ENCODE results near the gene SNCAIP. TPM values are rescaled to one million over a fixed set of nuclear protein-coding genes. Genes with fewer than 3 reads are reported as not detected.
A peak's percentile ranks its signal among the peaks of the same experiment; 100 is the strongest.

SNCAIP gene
- total and polyA plus RNA-seq, 9 donors, result 5.3 to 13.2 (median 8.9) TPM

- Histone ChIP-seq H3K4me3 (ENCODE audit: low read length) (no peak overlapping the region), H3K36me3 (ENCODE audit: control insufficient read depth, insufficient read depth, low read length) (no peaks in the 10 kb centered on the region), H3K9me3 (replicated peaks; ENCODE audit: control insufficient read depth, low read depth, low read length) (no peaks in the 10 kb centered on the region), H3K4me1 (ENCODE audit: control insufficient read depth, insufficient read depth, low read length) (peaks cover 8% of the 10 kb centered on the region), H3K27me3 (ENCODE audit: control insufficient read depth, insufficient read depth, low read length) (no peaks in the 10 kb centered on the region), H3K27ac (ENCODE audit: low read length) (no peak overlapping the region)
- no CpG with 5 or more reads among the region's 1 CpG for WGBS (ENCODE audit: insufficient coverage)
- no peak for DNase-seq
Measured at GRCh38 chr5:122404653-122405362, 92.8 kb downstream of the SNCAIP start.

DNA sequence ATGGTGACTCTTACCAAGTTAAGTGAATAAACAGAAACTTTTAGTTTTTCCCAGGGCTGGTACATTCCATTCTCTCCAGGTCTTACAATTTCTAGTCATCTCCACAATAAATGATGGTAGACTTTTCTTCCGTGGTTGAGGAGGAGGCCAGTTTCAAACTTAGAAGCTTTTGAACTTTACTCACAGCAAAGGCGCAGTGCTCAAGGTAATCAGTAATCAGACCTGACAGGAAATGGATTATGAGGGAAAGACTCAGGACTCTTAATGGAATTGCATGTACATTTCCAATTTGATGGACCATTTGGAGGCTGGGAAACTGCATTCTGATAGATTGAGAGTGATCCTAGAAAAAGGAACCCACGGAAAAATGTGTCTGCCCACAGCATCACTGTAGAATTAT, 93.7 kb downstream of the SNCAIP start:
- no peaks in the 10 kb centered on the region for H3K9me3 ChIP-seq (replicated peaks; ENCODE audit: control insufficient read depth, low read depth, low read length)
- H3K36me3 ChIP-seq (ENCODE audit: control insufficient read depth, insufficient read depth, low read length), result no peaks in the 10 kb centered on the region
- 100% methylated on average over 2 of the region's 3 CpGs for WGBS (ENCODE audit: insufficient coverage)

GRCh38 chr5:122406181-122406580, 94.1 kb downstream of the SNCAIP start:
- Histone ChIP-seq H3K27me3 (ENCODE audit: control insufficient read depth, insufficient read depth, low read length) (no peaks in the 10 kb centered on the region), H3K36me3 (ENCODE audit: control insufficient read depth, insufficient read depth, low read length) (no peaks in the 10 kb centered on the region), H3K27ac (ENCODE audit: low read length) (no peak overlapping the region), H3K4me3 (ENCODE audit: low read length) (no peak overlapping the region), H3K4me1 (ENCODE audit: control insufficient read depth, insufficient read depth, low read length) (peaks cover 3% of the 10 kb centered on the region), H3K9me3 (replicated peaks; ENCODE audit: control insufficient read depth, low read depth, low read length) (no peaks in the 10 kb centered on the region)
- 100% methylated on average over 2 of the region's 5 CpGs for WGBS (ENCODE audit: insufficient coverage)
- DNase-seq, result no peak

More for the DNA sequence above, 93.7 kb downstream of the SNCAIP start:
- Histone ChIP-seq H3K27ac (ENCODE audit: low read length) (no peak overlapping the region), H3K27me3 (ENCODE audit: control insufficient read depth, insufficient read depth, low read length) (no peaks in the 10 kb centered on the region), H3K4me3 (ENCODE audit: low read length) (no peak overlapping the region), H3K4me1 (ENCODE audit: control insufficient read depth, insufficient read depth, low read length) (peaks cover 6% of the 10 kb centered on the region)
- no peak for DNase-seq

DNA sequence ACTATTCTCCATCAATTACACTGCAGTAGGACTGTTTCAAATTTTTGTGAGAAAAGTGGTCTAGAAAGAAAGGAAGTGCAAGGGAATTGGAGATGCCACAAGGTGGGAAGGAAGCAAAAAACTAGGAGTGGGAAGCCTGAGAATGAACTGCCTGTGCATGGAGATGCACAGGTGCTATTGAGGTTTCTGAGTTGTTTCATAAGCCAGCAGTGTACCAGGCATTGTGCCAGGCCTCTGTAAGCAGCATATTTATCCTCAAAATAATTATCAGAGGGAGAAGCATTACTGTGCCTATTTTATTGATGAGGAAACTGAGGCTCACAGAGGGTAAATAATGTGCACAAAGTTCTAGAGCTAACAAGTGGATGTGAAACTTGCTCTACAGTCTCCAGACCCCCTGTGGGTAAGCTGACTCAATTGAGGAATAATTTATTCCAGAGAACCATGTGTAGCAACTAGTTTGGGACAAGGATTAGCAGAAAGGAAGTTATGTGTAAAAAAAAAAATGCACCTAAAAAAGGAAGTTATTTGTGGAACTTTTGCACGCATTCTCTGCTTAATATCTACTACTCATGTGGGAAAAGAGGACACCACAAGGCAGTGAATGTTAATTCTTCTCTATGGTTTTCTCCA, 96.7 kb downstream of the SNCAIP start:
- H3K36me3 ChIP-seq (ENCODE audit: control insufficient read depth, insufficient read depth, low read length), result no peaks in the 10 kb centered on the region
- peaks cover 3% of the 10 kb centered on the region for H3K4me1 ChIP-seq (ENCODE audit: control insufficient read depth, insufficient read depth, low read length)
- WGBS (ENCODE audit: insufficient coverage), result no CpG with 5 or more reads among the region's 1 CpG
- no peak overlapping the region for H3K27ac ChIP-seq (ENCODE audit: low read length)
- no peak overlapping the region for H3K4me3 ChIP-seq (ENCODE audit: low read length)
- no peaks in the 10 kb centered on the region for H3K9me3 ChIP-seq (replicated peaks; ENCODE audit: control insufficient read depth, low read depth, low read length)
- no peak for DNase-seq
- no peaks in the 10 kb centered on the region for H3K27me3 ChIP-seq (ENCODE audit: control insufficient read depth, insufficient read depth, low read length)

- no peak for DNase-seq
- no peaks in the 10 kb centered on the region for H3K9me3 ChIP-seq (replicated peaks; ENCODE audit: control insufficient read depth, low read depth, low read length)
- H3K36me3 ChIP-seq (ENCODE audit: control insufficient read depth, insufficient read depth, low read length), result no peaks in the 10 kb centered on the region
- H3K4me3 ChIP-seq (ENCODE audit: low read length), result no peak overlapping the region
- H3K27ac ChIP-seq (ENCODE audit: low read length), result no peak overlapping the region
- peaks cover 5% of the 10 kb centered on the region for H3K4me1 ChIP-seq (ENCODE audit: control insufficient read depth, insufficient read depth, low read length)
- H3K27me3 ChIP-seq (ENCODE audit: control insufficient read depth, insufficient read depth, low read length), result no peaks in the 10 kb centered on the region
Measured at GRCh38 chr5:122412966-122413365, 100.9 kb downstream of the SNCAIP start.

DNA sequence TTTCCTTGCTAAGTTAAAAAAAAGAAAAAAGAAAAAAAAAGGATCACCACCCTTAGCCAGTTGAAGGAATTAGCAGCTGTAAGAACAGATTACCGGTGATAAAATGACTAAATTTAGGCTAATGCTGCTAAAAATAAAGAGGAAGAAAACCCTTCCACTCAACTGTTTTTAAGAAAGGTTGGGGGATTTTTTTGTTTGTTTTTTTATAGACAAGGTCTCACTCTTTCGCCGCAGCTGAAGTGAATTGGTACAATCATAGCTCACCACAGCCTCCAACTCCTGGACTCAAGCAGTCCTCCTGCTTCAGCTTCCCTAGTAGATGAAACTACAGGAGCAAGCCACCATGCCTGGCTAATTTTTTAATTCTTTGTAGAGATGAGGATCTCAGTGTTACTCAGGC, 101.7 kb downstream of the SNCAIP start:
- Histone ChIP-seq H3K9me3 (replicated peaks; ENCODE audit: control insufficient read depth, low read depth, low read length) (no peaks in the 10 kb centered on the region), H3K4me1 (ENCODE audit: control insufficient read depth, insufficient read depth, low read length) (peaks cover 2% of the 10 kb centered on the region), H3K27ac (ENCODE audit: low read length) (no peak overlapping the region), H3K27me3 (ENCODE audit: control insufficient read depth, insufficient read depth, low read length) (no peaks in the 10 kb centered on the region), H3K4me3 (ENCODE audit: low read length) (no peak overlapping the region), H3K36me3 (ENCODE audit: control insufficient read depth, insufficient read depth, low read length) (no peaks in the 10 kb centered on the region)
- no CpG with 5 or more reads among the region's 3 CpGs for WGBS (ENCODE audit: insufficient coverage)
- no peak for DNase-seq

GRCh38 chr5:122415030-122415800, 103.2 kb downstream of the SNCAIP start:
- H3K9me3 ChIP-seq (replicated peaks; ENCODE audit: control insufficient read depth, low read depth, low read length), result no peaks in the 10 kb centered on the region
- H3K4me1 ChIP-seq (ENCODE audit: control insufficient read depth, insufficient read depth, low read length), result peaks cover 5% of the 10 kb centered on the region
- no peak overlapping the region for H3K4me3 ChIP-seq (ENCODE audit: low read length)
- no peak overlapping the region for H3K27ac ChIP-seq (ENCODE audit: low read length)
- H3K36me3 ChIP-seq (ENCODE audit: control insufficient read depth, insufficient read depth, low read length), result no peaks in the 10 kb centered on the region
- 52% methylated on average over 4 of the region's 7 CpGs for WGBS (ENCODE audit: insufficient coverage)
- peak; percentile 88 for DNase-seq
- H3K27me3 ChIP-seq (ENCODE audit: control insufficient read depth, insufficient read depth, low read length), result no peaks in the 10 kb centered on the region

- H3K4me1 ChIP-seq (ENCODE audit: control insufficient read depth, insufficient read depth, low read length), result peaks cover 5% of the 10 kb centered on the region
- H3K27me3 ChIP-seq (ENCODE audit: control insufficient read depth, insufficient read depth, low read length), result no peaks in the 10 kb centered on the region
- no peak overlapping the region for H3K27ac ChIP-seq (ENCODE audit: low read length)
- WGBS (ENCODE audit: insufficient coverage), result no CpG with 5 or more reads among the region's 5 CpGs
- H3K4me3 ChIP-seq (ENCODE audit: low read length), result no peak overlapping the region
- no peaks in the 10 kb centered on the region for H3K36me3 ChIP-seq (ENCODE audit: control insufficient read depth, insufficient read depth, low read length)
- H3K9me3 ChIP-seq (replicated peaks; ENCODE audit: control insufficient read depth, low read depth, low read length), result no peaks in the 10 kb centered on the region
- no peak for DNase-seq
Measured at GRCh38 chr5:122415801-122416120, 103.7 kb downstream of the SNCAIP start.

- Histone ChIP-seq H3K4me3 (ENCODE audit: low read length) (no peak overlapping the region), H3K4me1 (ENCODE audit: control insufficient read depth, insufficient read depth, low read length) (peaks cover 8% of the 10 kb centered on the region), H3K9me3 (replicated peaks; ENCODE audit: control insufficient read depth, low read depth, low read length) (no peaks in the 10 kb centered on the region), H3K36me3 (ENCODE audit: control insufficient read depth, insufficient read depth, low read length) (no peaks in the 10 kb centered on the region), H3K27ac (ENCODE audit: low read length) (no peak overlapping the region), H3K27me3 (ENCODE audit: control insufficient read depth, insufficient read depth, low read length) (no peaks in the 10 kb centered on the region)
- 88% methylated on average over 1 of the region's 3 CpGs for WGBS (ENCODE audit: insufficient coverage)
- no peak for DNase-seq
Measured at GRCh38 chr5:122419142-122419894, 107.3 kb downstream of the SNCAIP start.

DNA sequence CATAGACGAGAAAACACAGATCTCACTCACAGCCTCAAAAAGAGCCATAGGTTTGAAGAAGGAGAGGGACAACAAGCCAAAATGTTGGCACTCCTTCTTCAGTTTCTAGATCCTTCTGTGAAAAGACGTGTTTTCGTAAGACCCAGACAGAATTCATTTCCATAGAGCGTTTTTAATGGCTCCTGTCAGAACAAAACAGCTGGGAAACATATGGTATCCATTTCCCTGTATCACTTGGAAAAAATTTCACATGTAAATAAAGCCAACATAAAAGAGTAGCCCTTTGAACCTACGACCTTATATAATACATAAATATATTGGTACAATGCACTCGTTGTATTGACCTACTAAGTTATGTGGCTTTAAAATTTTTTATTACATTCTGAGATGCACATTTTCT, 108.1 kb downstream of the SNCAIP start:
- Histone ChIP-seq H3K9me3 (replicated peaks; ENCODE audit: control insufficient read depth, low read depth, low read length) (no peaks in the 10 kb centered on the region), H3K36me3 (ENCODE audit: control insufficient read depth, insufficient read depth, low read length) (no peaks in the 10 kb centered on the region), H3K27me3 (ENCODE audit: control insufficient read depth, insufficient read depth, low read length) (no peaks in the 10 kb centered on the region), H3K27ac (ENCODE audit: low read length) (no peak overlapping the region), H3K4me3 (ENCODE audit: low read length) (no peak overlapping the region), H3K4me1 (ENCODE audit: control insufficient read depth, insufficient read depth, low read length) (peaks cover 7% of the 10 kb centered on the region)
- DNase-seq, result peak; percentile 70
- 20% methylated on average over 2 of the region's 6 CpGs for WGBS (ENCODE audit: insufficient coverage)

Data from muscle of leg (tissue), 11 donors.